Measurements from ENCODE around the gene ZNF70. TPM values are rescaled to one million over a fixed set of nuclear protein-coding genes. Genes with fewer than 3 reads are reported as not detected.

The ZNF70 gene
- total and polyA plus RNA-seq, 9 of the 15 experiments (the other 6 are each of a cell fraction or from before 2014, with no cell fraction given): 0.14 to 3.3 (median 1.4) TPM

GRCh38 chr22:23781511-23782183, 30.7 kb upstream of the ZNF70 start (continued):
- TF ChIP-seq JUNB (CRISPR knock-in tag; conservative IDR thresholded peaks at IDR 0.05): no peak

DNA sequence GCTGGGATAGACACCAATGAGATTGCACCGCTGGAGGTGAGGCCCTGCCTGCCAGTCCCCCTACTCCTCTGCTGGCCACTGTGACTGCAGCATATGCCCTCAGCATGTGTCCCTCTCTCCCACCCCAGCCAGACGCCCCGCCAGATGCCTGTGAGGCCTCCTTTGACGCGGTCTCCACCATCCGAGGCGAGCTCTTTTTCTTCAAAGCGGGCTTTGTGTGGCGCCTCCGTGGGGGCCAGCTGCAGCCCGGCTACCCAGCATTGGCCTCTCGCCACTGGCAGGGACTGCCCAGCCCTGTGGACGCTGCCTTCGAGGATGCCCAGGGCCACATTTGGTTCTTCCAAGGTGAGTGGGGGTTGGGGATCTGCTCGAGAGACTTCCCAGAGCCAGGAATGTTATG, 30.2 kb upstream of the ZNF70 start:
- Histone ChIP-seq H3K9me1 (ENCODE audit: control insufficient read depth, insufficient read depth, low read length) (no peaks in the 10 kb centered on the region), H3K4me2 (ENCODE audit: insufficient read depth, low read length) (no peak overlapping the region), H3K36me3 (ENCODE audit: control insufficient read depth, insufficient read depth, low read length) (no peaks in the 10 kb centered on the region), H3K4me3 (no peak overlapping the region), H3K4me1 (replicated peaks in 1 of 2; ENCODE audit: control insufficient read depth in 2 of 2, insufficient read depth in 2 of 2, low read length in 2 of 2) (peaks cover 0 to 22% of the 10 kb centered on the region in 2 experiments; a peak in 2 of 5 replicates), H3K27me3 (ENCODE audit: control insufficient read depth in 2 of 2, insufficient read depth in 2 of 2, low read length in 2 of 2) (no peaks in the 10 kb centered on the region), H3K27ac (ENCODE audit: extremely low read depth, low read depth, low read length) (no peak overlapping the region), H2AFZ (ENCODE audit: low read depth, low read length) (peak overlapping the region; percentile 45; the same call in 1 of the 2 replicates), H3K9ac (ENCODE audit: insufficient read depth in 1 of 2, low read depth in 2 of 2, low read length in 2 of 2) (peak overlapping the region in 1 of 2 experiments; percentile 50; a peak in 2 of 4 replicates), H3K9me3 (replicated peaks; ENCODE audit: control insufficient read depth, insufficient read depth, low read depth, low read length) (no peaks in the 10 kb centered on the region), H3K79me2 (ENCODE audit: control insufficient read depth, insufficient read depth, low read length) (no peaks in the 10 kb centered on the region), H4K20me1 (replicated peaks; ENCODE audit: control insufficient read depth, insufficient read depth, low read length) (no peaks in the 10 kb centered on the region)
- in situ Hi-C loops (cut with MboI) (no loop called here), intact Hi-C loops (cut with micrococcal nuclease) (no loop called here)
- no peak for ATAC-seq
- WGBS (ENCODE audit: insufficient coverage, low coverage, missing lambda C conversion rate): 61% methylated on average over 8 of the region's 15 CpGs
- CTCF ChIA-PET (ENCODE audit: low intra/inter-chr PET ratio): no interaction called here
- TF ChIP-seq ZNF699 (CRISPR knock-in tag; IDR thresholded peaks at IDR 0.05; ENCODE audit: insufficient replicate concordance) (no peak), ARID1B (IDR thresholded peaks at IDR 0.05) (no peak), CHD1 (IDR thresholded peaks at IDR 0.05; ENCODE audit: low read length) (no peak), SAP30 (IDR thresholded peaks at IDR 0.05; ENCODE audit: borderline replicate concordance, insufficient read depth, low read depth, low read length, poor library complexity, severe bottlenecking) (no peak), KDM1A (IDR thresholded peaks at IDR 0.05) (no peak), SRSF9 (IDR thresholded peaks at IDR 0.05; ENCODE audit: borderline replicate concordance, low read depth, low read length) (no peak), YY1 (IDR thresholded peaks at IDR 0.05; ENCODE audit: borderline replicate concordance in 1 of 3, control insufficient read depth in 1 of 3, extremely low read depth in 1 of 3, insufficient read depth in 3 of 3, insufficient read length in 1 of 3, insufficient replicate concordance in 2 of 3, low read depth in 1 of 3, low read length in 2 of 3) (no peak), NR2F6 (CRISPR knock-in tag; IDR thresholded peaks at IDR 0.05) (no peak), SMAD2 (IDR thresholded peaks at IDR 0.05; ENCODE audit: low read depth, low read length) (no peak), MLX (CRISPR knock-in tag; conservative IDR thresholded peaks at IDR 0.05) (no peak), SMC3 (conservative IDR thresholded peaks at IDR 0.05; ENCODE audit: insufficient read depth, low read depth, low read length) (no peak)
- DNase-seq (ENCODE audit: extremely low read depth in 1 of 4, low spot score in 3 of 4): no peak
- BruUV-seq (replicated peaks): no TSS peak
- FAIRE-seq: no peak
- POLR2A ChIA-PET: no interaction called here

Measured in K562 (cell line).